ENCODE data around the gene ATP6V0B.
A peak's percentile ranks its signal among the peaks of the same experiment; 100 is the strongest.

DNA sequence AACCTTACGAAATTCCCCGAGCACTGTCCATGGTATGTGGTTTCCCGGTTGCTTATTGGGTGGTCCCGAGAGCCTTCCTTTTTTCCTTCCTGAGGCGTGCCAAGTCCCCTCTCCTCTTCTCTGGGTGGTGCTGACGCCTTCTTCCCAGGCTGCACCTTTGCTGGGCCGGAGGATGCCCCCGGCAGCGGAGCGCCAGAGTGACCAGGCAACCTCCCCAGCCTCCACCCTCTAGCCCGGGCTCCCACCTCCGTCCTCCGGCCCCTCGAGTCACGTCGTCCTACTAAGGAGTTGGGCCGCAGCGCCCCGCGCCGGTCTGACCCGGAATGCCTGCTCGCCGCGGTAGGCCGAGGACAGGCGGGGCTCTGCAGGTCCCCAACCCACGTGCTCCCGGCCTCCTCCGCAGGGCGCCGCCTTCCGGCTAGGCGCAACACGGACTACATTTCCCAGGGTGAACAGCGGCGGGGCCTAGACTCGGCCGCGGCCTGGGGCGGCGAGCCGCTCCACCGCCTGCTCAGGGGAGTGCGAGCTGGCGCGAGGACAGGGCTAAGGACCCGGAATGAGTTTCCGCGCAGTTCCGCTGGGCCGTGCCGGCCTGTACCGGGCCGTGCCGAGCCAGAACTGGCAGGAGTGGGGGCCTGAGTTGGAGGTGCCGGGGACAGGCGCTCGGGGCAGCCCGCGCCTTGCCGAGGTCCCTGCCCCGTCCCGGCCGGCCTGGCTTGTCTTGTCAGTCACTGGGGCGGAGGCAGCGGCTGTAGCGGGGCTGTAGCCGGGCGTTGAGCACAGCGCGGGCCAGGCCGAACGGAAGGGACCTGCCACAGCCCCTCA, 28.3 kb upstream of the ATP6V0B start, which contains the start of gene IPO13:
- TF ChIP-seq, protein P1, sequence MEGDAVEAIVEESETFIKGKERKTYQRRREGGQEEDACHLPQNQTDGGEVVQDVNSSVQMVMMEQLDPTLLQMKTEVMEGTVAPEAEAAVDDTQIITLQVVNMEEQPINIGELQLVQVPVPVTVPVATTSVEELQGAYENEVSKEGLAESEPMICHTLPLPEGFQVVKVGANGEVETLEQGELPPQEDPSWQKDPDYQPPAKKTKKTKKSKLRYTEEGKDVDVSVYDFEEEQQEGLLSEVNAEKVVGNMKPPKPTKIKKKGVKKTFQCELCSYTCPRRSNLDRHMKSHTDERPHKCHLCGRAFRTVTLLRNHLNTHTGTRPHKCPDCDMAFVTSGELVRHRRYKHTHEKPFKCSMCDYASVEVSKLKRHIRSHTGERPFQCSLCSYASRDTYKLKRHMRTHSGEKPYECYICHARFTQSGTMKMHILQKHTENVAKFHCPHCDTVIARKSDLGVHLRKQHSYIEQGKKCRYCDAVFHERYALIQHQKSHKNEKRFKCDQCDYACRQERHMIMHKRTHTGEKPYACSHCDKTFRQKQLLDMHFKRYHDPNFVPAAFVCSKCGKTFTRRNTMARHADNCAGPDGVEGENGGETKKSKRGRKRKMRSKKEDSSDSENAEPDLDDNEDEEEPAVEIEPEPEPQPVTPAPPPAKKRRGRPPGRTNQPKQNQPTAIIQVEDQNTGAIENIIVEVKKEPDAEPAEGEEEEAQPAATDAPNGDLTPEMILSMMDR (IDR thresholded peaks at IDR 0.05; ENCODE audit: insufficient read depth, low read length), result peak; percentile 66
- TF ChIP-seq POLR2AphosphoS5 (IDR thresholded peaks at IDR 0.05; ENCODE audit: low read depth), result peak; percentile 42; the same call in 1 of the 2 replicates
